COLO668 (cell line): ENCODE data around the gene NR3C2.

Experiments
- DNase-seq: peaks from one replicate; lab custom pipeline; 2025; ENCODE audit not compliant: unreplicated experiment; lab: John Stamatoyannopoulos, UW

NR3C2 gene

DNA sequence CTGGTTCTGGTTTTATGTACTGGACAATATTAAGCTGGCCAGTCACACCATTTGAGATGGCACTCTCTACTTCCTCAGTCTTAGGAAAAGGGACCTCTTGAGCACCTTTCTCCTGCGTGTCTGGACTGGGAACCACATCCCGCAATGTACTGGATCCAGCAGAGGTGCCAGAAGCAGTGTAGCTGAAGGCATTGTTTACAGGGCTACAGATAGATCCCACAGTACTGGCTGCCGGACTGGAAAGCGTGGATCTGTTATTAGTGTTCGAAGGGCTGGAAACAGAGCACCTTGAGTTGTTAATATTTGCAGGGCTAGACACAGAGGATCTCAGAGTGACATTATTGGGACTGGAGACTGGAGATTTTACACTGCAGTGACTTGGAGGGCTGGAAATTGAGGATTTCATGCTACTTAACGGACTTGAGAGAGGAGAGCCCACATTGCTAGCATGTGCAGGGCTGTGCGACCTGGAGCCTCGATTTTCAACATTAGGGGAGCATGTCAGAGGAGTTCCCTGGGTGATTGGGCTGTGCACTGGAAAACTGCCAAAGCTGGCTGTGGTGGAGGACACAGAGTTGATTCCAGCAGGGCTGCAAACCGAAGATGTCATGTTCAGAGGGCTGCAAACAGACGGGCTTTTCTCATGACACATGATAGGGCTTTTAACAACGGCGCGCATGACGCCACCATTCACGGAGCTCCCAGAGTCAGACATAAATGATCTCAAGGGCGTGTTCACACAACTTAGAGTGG is 6.4 kb downstream of the NR3C2 start:
- no peak for DNase-seq

DNA sequence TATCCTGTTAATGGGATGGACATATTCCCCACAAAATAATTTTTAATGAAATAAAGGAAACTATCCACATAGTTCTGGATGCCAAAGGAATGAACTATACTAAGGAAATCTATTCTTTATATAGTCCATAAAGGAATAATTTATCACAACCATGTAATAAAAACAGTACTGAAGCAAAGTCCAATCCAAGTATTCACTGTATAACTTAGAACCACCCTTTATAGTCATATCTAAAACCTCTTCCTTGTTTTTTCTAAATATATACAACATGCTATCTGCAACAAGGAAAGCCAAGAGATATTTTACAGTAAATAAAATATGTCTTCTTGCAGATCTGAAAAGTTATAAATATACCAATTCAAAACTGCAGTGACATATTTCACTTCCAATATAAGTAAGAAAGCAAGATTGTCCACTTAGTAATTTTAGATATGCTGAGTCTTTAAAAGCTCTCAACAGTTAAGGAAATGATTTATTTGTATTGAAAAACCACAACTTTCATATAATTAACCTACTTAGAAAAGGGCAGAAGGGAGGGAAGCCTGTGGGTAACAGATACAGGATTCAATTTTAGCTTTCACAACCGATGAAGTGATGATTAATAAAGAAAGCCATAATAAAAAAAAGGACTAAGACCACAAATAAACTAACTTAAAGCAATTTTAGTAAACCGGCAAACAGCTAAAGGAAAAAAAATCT is 8.0 kb downstream of the NR3C2 start:
- DNase-seq, result no peak

DNA sequence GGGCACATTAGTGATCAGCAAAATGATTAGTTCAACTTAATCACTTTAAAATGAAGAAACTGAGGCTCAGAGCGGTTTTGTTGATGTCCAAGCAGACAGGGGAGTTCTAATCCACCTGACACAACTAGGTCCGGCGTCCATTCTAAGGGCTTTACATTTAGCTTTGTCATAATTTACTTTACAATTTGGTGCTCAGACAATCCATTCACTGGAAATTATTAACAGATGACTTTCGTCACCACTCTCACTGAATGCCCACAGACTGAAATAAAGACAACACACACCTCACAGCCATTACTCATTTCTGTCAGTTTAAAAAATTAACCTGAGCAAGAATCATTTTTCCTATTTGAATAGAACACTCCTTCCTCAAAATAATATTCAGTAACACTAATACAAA is 10.8 kb downstream of the NR3C2 start:
- DNase-seq, result peak; percentile 8

DNA sequence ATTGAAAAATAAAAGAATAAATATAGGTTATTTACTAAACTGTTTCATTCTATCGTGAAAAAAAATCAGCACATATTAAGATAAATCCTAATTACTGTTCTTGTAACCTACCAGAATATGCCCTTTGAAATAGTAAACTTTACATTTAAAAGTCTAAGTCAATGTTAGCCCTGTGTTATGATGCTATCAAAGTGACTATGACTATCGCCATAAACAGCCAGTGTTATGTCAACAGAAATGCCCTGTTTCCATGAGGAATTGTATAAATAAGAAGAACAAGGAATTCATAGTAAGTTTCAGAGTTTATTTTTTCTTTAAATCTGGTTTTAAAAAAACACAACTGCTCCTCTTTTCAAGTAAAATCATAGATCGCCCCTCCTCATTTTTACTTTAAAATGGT is 11.4 kb downstream of the NR3C2 start:
- no peak for DNase-seq

DNA sequence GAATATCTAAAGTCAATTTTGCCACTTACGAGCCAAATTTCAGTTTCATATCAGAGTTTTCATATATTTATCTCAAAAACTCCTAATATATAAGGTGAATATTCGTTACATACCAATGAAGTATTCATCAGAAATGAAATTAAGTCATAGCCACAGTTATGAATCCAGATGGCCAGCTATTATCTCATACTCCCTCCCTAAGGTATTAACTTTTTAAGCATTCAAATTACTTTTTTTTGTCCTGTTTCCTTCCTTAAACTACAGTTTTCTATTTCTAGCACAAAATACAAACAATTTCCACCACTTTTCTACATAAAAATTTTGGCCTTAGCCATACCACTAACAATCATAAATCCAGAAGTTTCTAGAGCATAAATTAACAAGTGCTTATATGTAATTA is 13.0 kb downstream of the NR3C2 start:
- no peak for DNase-seq

DNA sequence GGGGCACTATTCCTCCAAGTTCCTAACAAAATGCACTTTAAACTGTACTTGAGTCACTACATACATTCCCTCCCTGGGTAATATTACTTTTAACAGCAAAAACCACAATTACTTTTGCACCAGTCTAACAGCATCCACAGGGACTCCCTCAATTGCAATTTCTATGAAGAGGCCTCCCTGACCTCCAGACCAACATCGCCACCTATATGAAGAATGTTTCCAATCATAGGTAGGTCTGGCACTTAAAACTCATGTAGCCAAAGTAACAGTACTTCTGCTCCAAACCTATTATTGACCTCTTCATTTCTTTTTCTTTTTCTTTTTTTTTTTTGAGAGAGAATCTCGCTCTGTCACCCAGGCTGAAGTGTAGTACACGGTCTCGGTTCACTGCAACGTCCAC is 15.6 kb downstream of the NR3C2 start:
- DNase-seq, result no peak

DNA sequence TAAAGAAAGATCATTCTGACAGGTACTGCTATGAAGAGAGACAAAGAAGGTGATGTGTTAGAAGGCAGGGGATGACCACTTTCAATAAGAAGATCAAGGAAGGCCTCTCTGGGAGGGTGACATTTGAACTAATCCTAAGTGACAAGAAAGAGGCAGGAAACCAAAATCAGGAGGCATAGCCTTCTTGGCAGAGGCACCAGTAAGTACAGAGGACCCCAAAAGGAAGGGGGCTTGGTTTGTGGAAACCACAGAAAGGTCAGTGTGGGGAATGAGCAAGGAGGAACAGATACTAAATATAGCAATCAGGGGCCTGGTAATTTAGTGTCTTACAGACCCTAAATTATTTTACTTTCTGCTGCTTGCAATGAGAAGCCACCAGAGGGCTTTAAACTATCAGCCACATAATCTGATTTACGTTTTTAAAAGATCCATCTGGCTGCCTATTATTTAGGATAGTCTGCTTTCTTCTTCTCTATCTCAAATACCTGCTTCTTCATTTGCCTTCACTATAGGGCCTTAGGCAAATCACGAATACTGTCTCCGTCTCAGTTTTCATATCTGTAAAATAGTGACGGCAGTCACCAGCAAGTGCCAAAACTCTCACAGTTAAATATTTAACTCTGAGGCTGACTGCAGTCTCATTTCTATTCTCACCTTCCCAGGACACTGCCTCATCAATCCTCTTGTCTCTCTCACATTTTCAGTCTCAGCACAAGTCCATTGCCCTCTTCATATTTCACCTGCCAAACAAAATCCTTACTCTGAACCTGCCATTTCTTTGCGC is 16.7 kb downstream of the NR3C2 start:
- no peak for DNase-seq

DNA sequence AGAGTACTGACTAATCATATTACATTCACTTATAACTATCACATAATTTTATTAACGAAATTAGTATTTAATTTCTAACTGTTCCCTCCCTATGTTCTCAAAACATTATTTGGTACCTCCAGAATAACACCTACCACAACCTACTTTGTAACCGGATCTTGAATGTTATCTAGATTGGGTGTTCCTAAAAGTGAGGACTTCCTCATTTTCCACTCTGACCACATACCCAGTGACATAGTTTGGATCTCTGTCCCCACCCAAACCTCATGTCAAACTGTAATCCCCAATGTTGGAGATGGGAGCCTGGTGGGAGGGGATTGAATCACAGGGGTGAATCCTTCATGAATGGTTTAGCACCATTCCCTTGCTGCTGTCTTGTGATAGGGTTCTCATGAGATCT is 21.8 kb downstream of the NR3C2 start:
- no peak for DNase-seq

DNA sequence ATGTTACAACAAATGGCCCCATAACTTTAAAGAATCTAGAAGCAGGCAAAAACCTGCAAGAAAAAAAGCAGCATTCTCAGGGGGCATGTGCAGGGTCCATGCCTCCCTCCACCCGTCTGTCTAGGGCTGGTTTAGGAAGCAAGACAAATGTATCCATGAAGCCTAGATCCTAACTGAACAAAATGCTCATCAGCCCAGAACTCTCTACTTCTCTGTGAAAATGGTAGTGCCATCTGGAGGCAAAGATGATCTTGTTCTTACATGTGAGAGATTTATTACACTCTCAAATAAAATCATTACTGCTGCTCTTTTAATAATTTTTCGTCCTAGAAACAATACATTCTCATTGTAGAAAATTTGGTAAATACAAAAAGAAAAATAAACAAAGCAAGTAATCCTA is 26.7 kb downstream of the NR3C2 start:
- no peak for DNase-seq

DNA sequence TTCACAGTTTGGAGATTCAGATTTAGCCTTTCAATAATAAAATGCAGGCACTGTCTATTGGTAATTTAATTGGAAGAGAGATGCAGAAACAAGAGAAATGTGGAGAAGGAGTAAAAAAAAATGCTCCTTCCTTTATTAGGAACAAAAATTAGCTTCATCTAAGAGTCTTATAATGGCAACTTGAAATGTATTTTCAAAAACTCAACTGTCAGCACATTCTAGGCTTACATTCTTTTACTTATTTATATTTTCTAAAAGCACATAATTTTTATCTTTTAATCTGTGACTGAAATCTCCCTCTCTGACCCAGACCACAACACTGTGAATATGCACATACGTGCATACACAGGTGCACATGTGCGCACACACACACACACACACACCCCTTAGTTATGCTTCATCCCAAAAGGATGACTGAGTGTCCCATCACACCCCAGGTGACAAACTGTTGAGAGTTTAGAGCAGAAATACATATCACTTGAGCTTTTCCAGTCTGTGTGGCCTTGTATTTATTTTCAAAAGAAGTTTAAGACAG is 29.7 kb downstream of the NR3C2 start:
- no peak for DNase-seq

DNA sequence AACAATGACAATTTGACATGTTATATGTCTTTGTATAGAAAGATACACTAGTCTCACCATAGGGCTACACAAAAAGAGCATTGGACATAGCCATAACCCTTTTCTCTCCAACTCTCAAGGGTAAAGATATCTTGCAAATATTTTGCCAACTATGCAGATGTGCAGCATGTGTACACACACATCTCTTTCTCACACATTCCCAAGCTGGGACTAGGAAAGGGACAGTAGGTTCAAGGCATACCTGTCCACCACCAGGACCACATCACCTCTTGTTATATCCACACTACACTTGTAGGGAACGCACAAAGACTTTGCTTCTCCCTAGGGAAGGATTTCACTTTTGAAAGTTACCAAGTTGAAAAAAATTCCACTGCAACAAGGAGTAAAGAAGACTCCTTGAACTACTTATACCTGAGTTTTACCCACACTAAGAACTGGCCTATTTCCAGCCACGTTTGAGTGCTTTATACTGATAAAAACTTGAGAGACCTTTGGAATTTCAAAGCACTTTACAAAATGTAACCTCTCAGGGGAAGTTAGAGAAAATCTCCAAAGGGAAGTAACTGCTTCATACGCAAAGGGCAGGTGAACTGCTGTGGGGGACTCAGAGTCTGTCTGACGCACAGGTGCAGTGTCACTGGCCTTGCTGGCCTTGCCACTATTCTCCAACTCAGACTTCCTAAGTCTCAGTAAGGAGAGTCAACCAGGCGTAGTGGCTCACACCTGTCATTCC is 36.9 kb downstream of the NR3C2 start:
- no peak for DNase-seq

DNA sequence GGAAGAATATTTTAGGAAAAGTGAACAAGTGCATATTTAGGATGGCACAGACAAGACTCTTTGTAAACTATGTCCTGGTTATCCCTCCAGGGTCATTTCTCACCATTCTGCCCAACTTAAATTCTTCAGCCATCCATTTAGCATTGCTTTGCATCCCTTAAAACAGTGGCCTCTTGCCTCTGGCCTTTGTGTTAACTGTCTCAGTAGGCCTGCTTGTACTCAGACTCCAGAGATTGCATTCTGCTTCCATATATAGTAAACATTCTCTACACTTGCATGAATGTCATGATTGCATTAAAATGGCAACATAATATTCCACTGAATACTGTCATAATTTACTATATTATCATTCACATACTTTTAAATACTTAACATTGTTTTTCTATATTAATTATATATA is 43.2 kb downstream of the NR3C2 start:
- DNase-seq, result no peak

DNA sequence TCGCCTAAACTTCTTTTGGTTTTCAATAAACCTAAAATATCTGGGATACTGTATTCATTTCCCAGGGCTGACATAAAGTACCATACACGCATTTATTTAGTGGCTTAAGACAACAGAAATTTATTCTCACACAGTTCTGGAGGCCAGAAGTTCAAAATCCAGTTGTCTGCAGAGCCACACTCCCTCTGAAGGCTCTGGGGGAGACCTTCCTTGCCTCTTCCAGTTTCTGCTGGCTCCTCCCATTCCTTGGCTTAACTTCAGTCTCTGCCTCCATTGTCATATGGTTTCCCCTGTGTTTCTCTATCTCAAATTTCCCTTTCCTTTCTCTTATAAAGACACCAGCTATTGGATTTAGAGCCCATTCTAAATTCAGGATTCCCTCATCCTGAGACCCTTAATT is 44.4 kb downstream of the NR3C2 start:
- DNase-seq, result no peak

DNA sequence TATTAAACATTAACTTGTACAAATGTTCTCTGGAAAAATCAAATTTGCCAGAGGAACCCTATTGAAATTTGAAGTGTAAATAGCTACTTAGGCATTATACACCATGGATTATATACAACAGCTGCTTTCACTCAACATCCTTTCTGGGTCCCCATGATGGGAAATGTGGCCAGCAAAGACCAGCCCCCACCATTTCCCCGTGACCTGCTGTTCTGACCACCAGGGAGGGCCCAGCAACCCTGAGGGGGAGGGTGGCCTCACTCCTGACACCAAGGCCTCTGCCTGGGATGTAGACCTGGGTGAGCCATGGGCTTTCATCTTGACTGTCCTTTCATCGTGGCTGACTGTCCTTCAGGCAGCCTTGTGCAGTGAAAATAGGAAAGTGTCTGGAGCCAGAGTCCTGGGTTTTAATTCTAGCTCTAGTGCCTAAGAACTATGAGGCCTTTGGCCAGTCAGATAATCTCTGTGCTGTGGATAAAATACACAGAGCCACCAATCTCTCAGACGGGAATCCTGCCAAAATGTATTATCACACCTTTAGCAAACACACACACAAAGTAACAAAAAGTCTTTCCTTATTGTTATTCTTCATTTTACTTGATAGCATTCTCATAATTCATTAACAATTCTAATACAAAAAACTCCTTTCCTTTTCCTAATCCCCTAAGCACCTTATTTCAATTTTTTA is 45.1 kb downstream of the NR3C2 start:
- DNase-seq, result no peak

DNA sequence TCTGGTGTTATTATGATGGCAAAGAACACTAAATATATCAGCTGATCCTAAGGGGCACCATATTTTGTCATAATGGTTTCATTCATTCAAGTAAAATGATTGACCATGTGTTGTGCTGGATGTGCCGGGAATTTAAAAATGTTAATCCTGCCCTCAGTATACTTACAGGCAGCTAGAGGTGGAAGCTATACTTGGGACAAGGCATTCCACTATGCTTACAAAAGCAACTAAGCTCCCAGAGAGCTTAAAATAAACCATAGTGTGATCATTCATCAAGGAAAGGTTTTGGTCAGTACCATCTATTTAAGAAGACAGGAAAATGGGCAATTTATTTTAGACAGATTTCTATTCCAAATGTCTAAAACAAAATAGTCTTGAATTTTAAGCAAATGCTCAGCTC is 46.4 kb downstream of the NR3C2 start:
- DNase-seq, result no peak

DNA sequence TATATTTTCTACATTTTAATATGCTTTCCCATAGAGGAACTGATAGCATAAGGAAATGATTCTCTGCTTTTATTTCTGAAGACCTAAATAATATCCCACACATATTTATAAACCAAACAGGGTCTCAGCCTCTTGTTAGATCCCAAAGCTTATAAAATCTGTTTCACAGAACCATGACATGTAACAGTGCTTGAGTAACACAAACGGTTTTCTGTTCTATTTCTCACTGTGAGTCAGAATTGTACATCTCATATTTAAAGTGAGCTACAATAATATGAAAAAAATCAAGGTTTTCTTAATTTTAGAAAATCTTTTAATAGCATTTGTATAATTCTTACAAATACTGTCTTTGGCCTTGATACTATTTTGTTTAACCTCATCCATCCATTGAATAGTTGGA is 51.2 kb downstream of the NR3C2 start:
- no peak for DNase-seq

DNA sequence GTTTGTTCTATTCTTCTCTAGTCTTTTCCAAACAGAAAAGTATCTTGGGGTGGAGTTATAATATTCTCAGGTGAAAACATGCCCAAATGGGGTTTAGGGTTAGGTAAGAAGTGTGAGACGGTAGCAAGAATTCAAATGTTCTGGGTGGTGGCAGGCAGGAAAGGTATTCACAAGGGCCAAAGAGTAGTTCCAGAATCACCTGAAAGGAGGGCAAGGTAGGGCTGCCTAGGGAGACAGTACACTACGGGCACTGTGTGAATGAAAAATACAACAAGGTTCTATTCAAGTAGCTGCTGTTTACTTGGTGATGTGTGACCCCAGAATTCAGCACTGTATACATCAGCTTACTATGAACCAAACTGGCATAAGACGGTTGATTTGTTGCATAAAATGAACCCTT is 51.9 kb downstream of the NR3C2 start:
- DNase-seq, result no peak

DNA sequence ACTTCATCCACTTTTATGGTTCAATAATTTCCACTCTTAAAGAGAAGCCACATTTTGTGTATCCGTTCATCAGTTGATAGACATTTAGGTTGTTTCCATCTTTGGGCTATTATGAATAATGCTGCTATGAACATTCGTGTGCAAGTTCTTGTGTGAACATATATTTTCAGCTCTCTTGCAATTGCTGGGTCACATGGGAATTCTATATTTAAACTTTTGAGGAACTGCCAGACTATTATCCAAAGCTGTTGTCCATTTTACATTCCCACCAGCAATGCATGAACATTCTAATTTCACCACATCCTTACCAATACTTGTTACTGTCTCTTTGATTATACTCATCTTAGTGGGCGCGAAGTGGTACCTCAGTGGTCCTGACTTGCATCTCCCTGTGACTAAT is 61.9 kb downstream of the NR3C2 start:
- no peak for DNase-seq

DNA sequence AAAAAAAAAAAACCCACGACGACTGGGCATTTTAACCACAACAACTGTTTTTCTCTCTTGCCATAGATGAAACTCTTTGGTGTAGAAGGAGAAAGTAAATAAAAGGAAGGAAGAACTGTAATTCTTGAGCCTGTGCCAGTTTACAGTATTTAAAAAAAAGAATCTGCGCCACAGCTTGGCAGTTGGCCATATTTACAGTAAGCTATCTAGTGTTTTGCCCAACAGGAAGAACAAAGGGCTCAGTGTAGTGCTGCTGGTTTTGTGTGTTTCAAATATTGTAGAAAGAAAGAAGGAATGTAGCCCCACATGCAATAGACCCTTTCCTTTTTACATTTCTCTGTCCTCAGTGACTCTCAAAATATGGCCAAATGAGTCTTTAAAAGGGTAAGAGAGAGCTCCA is 66.1 kb downstream of the NR3C2 start:
- peak; percentile 37 for DNase-seq

DNA sequence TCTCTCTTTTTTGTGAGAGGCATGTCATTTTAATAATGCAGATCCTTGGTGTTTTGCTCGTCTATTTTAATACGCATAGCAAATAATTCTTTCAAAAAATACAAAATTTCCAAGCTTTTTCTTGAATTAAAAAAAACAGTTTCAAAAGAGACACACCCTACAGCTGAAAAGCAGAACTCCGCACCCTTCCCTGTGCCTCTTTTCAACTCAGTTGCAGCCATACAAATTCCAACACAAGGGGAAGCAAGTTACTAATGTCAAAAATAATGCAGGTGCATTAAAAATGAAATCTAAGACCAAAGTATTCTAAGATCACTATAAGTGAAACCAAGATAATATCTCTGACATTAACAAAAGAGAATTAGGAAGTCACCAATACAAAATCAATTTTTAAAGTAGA is 66.6 kb downstream of the NR3C2 start:
- DNase-seq, result no peak

DNA sequence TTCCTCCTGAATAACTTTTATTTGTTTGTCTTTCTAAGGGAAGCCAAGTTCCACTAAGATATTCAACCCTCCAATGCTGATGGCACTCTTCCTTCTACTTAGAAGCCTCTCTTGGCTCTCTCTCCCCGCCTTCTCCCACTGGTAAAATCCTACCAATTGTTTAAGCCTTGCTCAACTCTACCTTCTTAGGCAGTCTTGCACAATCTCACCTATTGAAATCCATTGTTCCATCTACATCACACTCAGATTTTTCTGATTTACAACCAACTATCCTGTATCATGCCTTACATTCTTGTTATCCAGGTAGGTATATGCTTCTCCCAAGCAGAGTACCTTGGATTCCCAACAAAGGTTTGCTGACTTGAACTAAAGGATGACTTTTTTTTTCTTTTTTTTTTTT is 69.1 kb downstream of the NR3C2 start:
- DNase-seq, result no peak
